Activated CD4-positive, alpha-beta T cell treated with anti-CD3 and anti-CD28 coated beads, Interleukin-2, Interleukin-4, amounts not matched to agents 100 ng/mL and 50 ng/mL, durations not matched to agents 16 hours and 8 hours (primary cell): ENCODE results near the gene ARFRP1.
A peak's percentile ranks its signal among the peaks of the same experiment; 100 is the strongest.
"Not testable (repeated sequence)": the region's sequence is repeated elsewhere in the genome, so short reads cannot be mapped to it uniquely, and the experiment has no call there.

Experiments used
- DNase-seq: peaks from one replicate; pipeline ENCODE4 v3.0.0-alpha.2; 2020; ENCODE audit warnings: low spot score

The ARFRP1 gene

GRCh38 chr20:63655249-63655648 is 52.5 kb downstream of the ARFRP1 start:
- no peak for DNase-seq

GRCh38 chr20:63653974-63654668 is 53.7 kb downstream of the ARFRP1 start:
- no peak for DNase-seq

- peak; percentile 47 for DNase-seq
Measured at GRCh38 chr20:63653041-63653973, 54.5 kb downstream of the ARFRP1 start, which contains the start of gene STMN3. Gene STMN3, minus strand, starts transcription at chr20:63653424. Its CDS starts 79 bp downstream, at chr20:63653345.

- DNase-seq, result no peak
Measured at GRCh38 chr20:63652192-63652980, 55.4 kb downstream of the ARFRP1 start.

GRCh38 chr20:63651942-63652191 is 55.9 kb downstream of the ARFRP1 start:
- no peak for DNase-seq

- not testable (repeated sequence) for DNase-seq
Measured at GRCh38 chr20:63650486-63650885, 57.3 kb downstream of the ARFRP1 start.

- no peak for DNase-seq
Measured at GRCh38 chr20:63648895-63649589, 58.7 kb downstream of the ARFRP1 start.
